Activated T-cell treated with anti-CD3 and anti-CD28 coated beads for 24 hours (primary cell): ENCODE measurements around the gene MOB3C.

Experiments
- DNase-seq: peaks from one replicate; pipeline ENCODE4 v3.0.0-alpha.2; 2020; ENCODE audit warnings: low read depth

Gene MOB3C

DNA sequence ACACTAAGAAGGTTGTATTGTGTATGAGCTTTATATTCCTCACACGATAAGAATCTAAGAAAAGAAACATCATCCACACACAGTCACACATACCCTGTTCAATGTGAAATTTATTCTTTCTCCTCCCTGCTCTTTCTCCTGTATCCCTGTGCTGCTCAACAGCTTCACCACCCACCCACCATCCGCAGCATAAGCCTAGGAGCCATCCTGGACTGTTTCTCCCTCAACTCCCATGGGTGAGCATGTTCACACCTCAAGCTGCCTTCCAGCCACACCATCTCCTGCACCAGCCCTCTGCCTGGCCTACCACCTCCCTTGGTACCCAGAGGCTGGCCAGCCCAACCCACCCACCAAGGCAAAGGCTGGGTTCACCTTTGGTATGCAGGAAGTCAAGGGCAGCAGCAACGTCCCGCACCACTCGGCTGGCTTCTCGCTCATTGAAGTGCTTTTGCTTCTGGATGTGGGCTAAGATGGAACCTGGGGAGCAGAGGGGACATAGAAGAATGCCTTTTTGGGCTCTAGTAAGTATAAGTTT lies 44.9 kb downstream of the MOB3C start:
- no peak for DNase-seq

DNA sequence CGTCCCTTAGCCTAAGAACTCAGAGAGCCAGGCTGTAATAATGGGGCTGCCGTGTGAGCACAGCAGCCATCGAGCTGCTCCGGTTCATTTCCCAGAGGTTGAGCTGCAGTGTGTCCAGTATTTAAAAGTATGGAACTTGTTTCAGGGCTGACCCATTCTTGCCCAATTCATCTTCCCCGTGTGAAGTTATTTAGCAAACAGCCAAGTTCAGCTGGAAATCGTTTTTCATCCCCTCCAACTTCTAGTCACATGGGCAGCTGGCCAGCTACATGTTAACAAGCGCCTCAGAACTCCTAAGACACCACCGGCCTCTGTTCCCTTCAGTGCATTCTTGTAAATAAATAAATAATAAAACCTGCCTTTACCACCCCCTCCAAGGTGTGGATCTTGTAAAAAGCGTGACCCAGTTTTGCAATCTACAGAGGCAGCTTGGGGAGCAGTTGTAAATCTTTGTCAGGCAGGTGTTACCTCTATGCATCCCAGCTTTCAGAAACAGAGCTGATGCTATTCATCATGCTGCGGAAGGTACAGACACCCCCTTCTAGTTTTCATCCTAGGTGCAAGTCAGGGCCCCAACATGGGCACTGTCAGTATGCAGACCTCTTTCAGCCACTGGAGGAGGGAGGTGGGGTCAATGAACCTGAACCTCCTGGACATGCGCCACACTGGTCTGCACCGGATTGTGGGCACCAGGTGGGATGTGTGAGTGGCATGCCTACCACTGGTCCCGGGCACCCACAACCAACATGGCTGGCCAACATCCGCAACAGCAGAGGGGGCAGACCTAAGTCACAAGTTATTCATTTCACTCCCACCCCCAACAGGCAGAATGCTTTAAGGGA lies 46.5 kb downstream of the MOB3C start:
- no peak for DNase-seq

DNA sequence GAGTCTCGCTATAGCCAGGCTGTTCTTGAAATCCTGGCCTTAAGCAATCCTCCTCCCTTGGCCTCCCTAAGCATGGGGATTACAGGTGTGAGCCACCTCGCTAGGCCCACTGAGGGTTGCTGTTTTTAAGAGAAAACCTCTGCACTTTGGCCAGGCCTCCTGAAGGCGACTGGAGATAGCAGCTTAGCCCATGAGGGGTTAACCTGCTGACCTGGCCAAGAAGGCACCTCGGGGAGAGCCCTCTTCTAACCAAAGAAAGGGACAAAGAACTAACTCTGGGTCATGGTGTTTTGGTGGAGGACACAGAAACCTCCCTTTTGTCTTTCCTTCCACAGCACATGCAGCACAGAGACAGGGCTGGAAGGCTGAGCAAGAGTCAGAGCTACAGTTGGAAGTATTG lies 47.5 kb downstream of the MOB3C start:
- no peak for DNase-seq

DNA sequence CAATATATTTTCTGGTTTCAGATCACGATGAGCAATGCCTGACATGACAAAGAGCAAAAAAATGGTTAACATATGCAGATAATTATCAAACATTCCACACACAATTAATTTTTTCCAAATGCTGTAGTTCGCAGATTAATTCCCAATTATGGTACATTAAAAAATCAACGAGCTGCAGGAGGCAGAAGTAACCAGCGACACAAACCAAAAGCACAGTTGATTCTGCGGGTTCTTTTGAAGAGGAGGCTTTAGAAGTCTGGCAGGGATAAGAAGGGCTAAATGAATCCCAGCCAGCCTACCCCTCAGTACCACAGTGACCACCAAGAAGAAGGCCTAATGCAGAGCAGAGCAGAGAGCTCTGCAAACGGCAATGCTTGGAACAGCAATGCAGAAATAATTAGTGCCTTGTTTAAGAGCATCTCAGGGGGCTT lies 48.1 kb downstream of the MOB3C start:
- no peak for DNase-seq

DNA sequence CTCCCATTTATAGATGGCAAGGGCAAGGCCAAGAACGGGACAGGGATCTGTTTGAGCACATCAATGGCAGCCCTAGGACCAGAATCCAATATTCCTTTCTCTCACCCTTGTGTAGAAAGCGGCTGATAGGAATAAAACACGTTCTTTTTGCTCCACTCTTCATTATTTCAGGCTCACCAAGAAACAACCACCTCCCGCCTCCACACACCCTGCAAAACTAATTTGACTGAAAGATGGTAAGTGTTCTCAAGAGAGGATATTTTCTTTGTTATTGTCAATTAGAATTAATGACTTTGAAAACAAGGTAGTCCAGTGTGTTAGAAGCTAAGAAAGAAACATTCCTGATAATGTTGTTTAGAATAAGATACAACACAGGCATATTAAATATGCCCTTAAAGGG lies 53.3 kb downstream of the MOB3C start:
- DNase-seq, result no peak

DNA sequence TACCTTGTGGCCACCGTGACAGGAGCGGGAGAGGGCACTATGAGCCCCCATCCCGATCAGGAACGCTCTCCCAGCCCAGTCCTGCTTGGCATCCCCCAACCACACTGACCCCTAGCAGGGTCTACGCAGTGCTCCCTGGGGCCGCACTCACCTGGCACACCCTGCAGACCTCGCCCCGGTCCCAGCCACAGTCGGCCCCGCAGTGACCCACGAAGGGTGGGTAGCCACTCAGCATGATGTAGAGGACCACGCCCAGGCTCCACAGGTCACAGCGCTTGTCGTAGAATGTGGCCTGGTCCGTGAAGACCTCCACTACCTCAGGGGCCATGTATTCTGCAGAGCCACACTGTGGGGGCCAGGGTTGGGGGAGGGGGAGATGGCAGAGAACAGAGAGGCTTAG lies 54.1 kb downstream of the MOB3C start:
- no peak for DNase-seq

DNA sequence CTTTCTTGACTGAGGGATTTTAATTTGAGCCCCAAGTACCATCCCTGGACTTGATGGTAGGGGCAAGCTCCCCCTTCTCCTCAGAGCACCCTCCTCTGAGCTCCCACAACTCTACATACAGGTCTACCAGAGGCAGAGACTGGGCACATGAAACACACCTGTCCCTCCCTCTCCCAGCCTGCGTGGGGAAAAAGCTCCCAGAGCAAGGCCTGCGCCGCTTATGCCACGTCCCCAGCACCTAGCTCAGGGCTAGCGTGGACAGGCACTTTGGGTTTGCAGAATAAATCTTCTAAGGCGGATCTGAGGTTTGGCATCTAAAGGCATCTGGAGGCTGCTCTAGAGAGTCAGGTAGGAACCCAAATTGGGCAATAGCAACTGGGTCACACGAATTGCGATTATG lies 57.6 kb downstream of the MOB3C start:
- no peak for DNase-seq

DNA sequence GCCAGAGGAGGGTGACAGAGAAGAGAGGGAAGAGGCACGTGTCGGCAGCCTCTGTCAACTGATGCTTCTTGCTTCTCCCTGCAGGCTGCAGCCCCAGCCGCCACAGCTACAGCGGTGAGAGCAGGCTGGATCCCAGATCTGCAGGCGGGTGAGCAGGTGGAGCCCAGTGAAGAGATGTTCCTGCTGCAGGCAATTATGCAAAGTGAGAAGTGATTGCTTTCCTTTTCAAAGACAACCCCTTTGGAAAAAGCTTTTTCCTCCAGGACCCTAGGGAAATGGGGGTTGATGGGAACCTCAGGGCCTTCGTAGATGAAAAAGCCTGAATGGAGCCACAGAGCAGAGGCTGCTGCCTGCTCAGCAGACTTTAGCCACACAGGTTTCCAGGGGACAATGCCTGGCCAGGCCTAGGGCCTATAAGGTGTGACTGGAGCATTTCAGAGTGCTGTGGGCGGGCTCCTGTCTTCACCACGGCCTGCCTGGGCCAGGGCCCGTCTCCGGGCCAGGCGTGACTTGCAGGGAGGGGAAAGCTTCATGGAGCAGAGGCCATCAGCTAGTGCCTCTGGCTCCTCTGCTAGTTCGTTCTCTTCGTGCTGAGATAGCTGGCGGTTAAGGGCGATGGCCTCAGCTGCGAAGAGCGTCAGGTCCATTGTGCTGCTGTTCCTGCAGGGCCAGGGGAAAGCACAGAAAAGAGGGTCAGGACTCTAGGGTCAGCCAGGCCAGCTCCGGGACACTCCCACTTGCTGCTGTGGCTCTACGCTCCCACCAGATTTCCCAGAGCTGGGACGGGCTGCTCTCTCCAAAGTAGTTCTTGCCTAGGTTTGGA lies 58.3 kb downstream of the MOB3C start:
- DNase-seq, result no peak
